Pancreas (tissue), 10 donors: ENCODE measurements around the gene MAP3K5. TPM values are rescaled to one million over a fixed set of nuclear protein-coding genes. Genes with fewer than 3 reads are reported as not detected.

Experiments
- ATAC-seq, 4 donors: fragments of 200-7000 bp; cut with Tn5 transposase; one replicate each; pipeline versions ENCODE4 v1.8.0 to v1.9.1; 2020; ENCODE audit warnings: mild to moderate bottlenecking in 4 of 4, moderate library complexity in 4 of 4
- DNase-seq, 6 donors: peaks; one replicate each; pipeline ENCODE4 v3.0.0-alpha.2; 2020
- FAIRE-seq: peaks from 2 replicates; lab custom pipeline; 2012; peaks lifted over from hg19 to GRCh38; lab: Jason Lieb, UNC
- H3K27ac ChIP-seq, 4 donors: fragments of 200-600 bp; sonication (generic); 1 replicate in 3 of 4; 2 replicates in 1 of 4; pipeline versions ENCODE4 v1.5.0 to v1.8.0; 2020
- H3K27me3 ChIP-seq, 4 donors: fragments of 200-600 bp; one replicate each; pipeline ENCODE4 v1.8.0; 2021
- H3K36me3 ChIP-seq, 3 donors: fragments of 200-600 bp; sonication (generic) in 1 of 3; one replicate each; pipeline versions ENCODE4 v1.5.0 to v1.8.0; 2020 to 2021
- H3K4me1 ChIP-seq, 3 donors: fragments of 200-600 bp; one replicate each; pipeline ENCODE4 v1.8.0; 2021
- H3K4me3 ChIP-seq, 4 donors: fragments of 200-600 bp; sonication (generic) in 2 of 4; one replicate each; pipeline versions ENCODE4 v1.5.0 to v1.8.0; 2020 to 2021
- H3K9me3 ChIP-seq, 4 donors: fragments of 200-600 bp; one replicate each; pipeline ENCODE4 v1.8.0; 2021
- WGBS, 2 donors: extraction: QIAGEN DNeasy Blood & Tissue Kit; methylation state at CpG; one replicate each; pipeline ENCODE4 v1.1.7; 2013; 5-methylcytosine and 5-hydroxymethylcytosine counted together
- intact Hi-C, 3 donors: fragments of 100-400 bp; cut with DNase I; formaldehyde crosslinking; loops; one replicate each; pipeline versions ENCODE4 v1.11.1 to v1.14.2; 2022
- polyA plus RNA-seq, 2 donors: library from polyadenylated mRNA; stranded (reverse); fragments of 200-250 nt; gene quantifications; one replicate each; pipeline ENCODE4 v1.2.3, GENCODE V29; 2013
- total RNA-seq, 6 donors: library from RNA; stranded (reverse); fragmentation: NEBNext Ultra II Directional in 4 of 6; extraction: Animal tissue kit (Norgen Biotek cat#: 25700) in 4 of 6; gene quantifications; one replicate each; pipeline versions ENCODE4 v1.2.1 to v1.2.4, GENCODE V29; 2021 to 2023
- TF ChIP-seq, protein P1 (sequence below), 4 donors: fragments of 200-600 bp; sonication (generic) in 3 of 4; IDR thresholded peaks; one replicate each; pipeline versions ENCODE4 v1.5.0 to v1.8.0; 2021; ENCODE audit warnings: antibody characterized with exemption in 4 of 4
- donor health status: healthy with polysubstance abuse.
- donor health status: DM: no; HTN: no; CAD: no; lungs with moderate emphysema.
- donor health status: DM: no; HTN: no; CAD: no.
- donor health status: control.
- donor health status: control.
- donor health status: Bipolar disorder and iron deficiency.
- donor health status: DM: yes; HTN: yes; CAD: no.
- donor health status: DM: no; HTN: no; CAD: no.
- donor health status: DM: no; HTN: no; CAD: no.
- donor health status: DM: yes; HTN: yes; CAD: no.

MAP3K5 gene
- total and polyA plus RNA-seq, 8 donors, result 6.7 to 28.6 (median 19.4) TPM

DNA sequence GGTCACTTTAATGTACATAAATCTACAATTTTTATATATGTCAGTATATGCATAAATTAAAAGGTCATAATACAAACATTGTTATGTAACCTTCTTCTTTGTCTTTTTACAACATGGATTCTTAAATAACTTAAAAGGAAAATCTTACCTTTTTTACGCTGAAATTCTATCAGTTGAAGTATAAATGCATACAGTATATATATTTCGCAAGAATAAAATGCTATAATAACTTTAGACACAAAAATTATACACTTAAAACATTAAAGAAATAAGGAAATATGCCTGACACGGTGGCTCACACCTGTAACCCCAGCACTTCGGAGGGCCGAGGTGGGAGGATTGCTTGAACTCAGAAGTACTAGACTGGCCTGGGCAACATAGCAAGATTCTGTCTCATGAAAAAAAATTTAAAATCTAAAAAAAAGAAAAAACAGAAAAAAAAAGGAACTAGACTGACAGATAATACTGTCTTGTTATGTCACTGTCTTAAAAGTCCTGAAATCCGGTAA, 132.2 kb downstream of the MAP3K5 start:
- H3K4me3 ChIP-seq, result no peak overlapping the region
- no peaks in the 10 kb centered on the region for H3K27me3 ChIP-seq
- H3K36me3 ChIP-seq, result no peaks in the 10 kb centered on the region
- H3K4me1 ChIP-seq, result peaks cover 3 to 19% (median 15%) of the 10 kb centered on the region in 3 donors
- WGBS, 2 donors, result 96% methylated on average over 6 of the region's 6 CpGs
- no peaks in the 10 kb centered on the region for H3K9me3 ChIP-seq
- no peak for DNase-seq
- FAIRE-seq, result no peak
- intact Hi-C loops, result no loop called here
- no peak overlapping the region for H3K27ac ChIP-seq
- TF ChIP-seq, protein P1, sequence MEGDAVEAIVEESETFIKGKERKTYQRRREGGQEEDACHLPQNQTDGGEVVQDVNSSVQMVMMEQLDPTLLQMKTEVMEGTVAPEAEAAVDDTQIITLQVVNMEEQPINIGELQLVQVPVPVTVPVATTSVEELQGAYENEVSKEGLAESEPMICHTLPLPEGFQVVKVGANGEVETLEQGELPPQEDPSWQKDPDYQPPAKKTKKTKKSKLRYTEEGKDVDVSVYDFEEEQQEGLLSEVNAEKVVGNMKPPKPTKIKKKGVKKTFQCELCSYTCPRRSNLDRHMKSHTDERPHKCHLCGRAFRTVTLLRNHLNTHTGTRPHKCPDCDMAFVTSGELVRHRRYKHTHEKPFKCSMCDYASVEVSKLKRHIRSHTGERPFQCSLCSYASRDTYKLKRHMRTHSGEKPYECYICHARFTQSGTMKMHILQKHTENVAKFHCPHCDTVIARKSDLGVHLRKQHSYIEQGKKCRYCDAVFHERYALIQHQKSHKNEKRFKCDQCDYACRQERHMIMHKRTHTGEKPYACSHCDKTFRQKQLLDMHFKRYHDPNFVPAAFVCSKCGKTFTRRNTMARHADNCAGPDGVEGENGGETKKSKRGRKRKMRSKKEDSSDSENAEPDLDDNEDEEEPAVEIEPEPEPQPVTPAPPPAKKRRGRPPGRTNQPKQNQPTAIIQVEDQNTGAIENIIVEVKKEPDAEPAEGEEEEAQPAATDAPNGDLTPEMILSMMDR (IDR thresholded peaks at IDR 0.05), result no peak
- ATAC-seq, result no peak

DNA sequence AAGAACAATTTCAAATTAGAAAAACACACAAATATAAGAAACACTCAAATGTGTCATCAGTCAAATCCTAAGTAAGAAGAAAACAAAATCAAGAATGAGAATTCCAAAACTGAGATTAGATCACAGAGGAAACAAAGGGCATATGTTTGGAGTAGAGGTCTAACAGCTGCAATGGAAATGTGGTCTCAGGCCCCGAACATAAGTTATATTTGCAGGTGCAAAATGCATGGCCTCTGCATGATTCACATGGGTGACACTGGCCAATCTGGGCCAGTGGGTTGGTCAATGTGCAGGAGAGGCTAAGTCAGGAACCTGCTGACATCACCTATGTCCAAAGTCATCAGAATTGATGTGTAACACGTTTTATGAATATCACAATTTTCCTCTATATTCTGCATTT, 133.6 kb downstream of the MAP3K5 start:
- no peak overlapping the region for H3K4me3 ChIP-seq
- intact Hi-C loops, result no loop called here
- peaks cover 12 to 30% (median 29%) of the 10 kb centered on the region in 3 donors for H3K4me1 ChIP-seq
- H3K27me3 ChIP-seq, result no peaks in the 10 kb centered on the region
- DNase-seq (no peak), FAIRE-seq (no peak), ATAC-seq (no peak)
- no peaks in the 10 kb centered on the region for H3K36me3 ChIP-seq
- no peak overlapping the region for H3K27ac ChIP-seq
- 78 to 89% methylated on average over 2 of the region's 2 CpGs for WGBS, 2 donors
- TF ChIP-seq, protein P1 (IDR thresholded peaks at IDR 0.05), result no peak
- no peaks in the 10 kb centered on the region for H3K9me3 ChIP-seq

DNA sequence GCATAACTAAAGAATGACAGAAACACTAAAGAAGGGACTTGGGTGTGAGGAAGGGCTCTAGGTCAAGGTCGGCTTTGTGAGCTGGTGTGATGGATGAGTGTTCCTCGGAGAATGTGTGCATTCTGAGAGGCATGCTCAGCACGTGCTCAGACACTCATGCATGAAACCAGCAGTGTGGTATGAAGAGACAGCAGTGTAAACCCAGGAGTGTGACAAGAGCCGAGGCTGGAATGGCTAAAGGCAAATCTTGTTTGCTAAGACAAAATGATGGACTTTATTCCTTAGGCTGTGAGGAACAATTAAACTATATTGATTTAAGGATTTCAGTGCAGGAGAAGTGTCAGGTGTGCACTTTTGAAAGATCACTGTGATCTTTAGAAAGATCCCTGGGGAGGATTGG, 134.6 kb downstream of the MAP3K5 start:
- no peak overlapping the region for H3K27ac ChIP-seq
- H3K9me3 ChIP-seq, result no peaks in the 10 kb centered on the region
- TF ChIP-seq, protein P1 (IDR thresholded peaks at IDR 0.05), result no peak
- FAIRE-seq (no peak), ATAC-seq (peak in 3 of 4 donors; percentile 20 to 27 (median 26)), DNase-seq (no peak)
- no peaks in the 10 kb centered on the region for H3K36me3 ChIP-seq
- intact Hi-C loops, result no loop called here
- H3K4me1 ChIP-seq, result peaks cover 12 to 32% (median 23%) of the 10 kb centered on the region in 3 donors
- H3K27me3 ChIP-seq, result no peaks in the 10 kb centered on the region
- WGBS, 2 donors, result 45 to 51% methylated on average over 4 of the region's 4 CpGs
- no peak overlapping the region for H3K4me3 ChIP-seq

DNA sequence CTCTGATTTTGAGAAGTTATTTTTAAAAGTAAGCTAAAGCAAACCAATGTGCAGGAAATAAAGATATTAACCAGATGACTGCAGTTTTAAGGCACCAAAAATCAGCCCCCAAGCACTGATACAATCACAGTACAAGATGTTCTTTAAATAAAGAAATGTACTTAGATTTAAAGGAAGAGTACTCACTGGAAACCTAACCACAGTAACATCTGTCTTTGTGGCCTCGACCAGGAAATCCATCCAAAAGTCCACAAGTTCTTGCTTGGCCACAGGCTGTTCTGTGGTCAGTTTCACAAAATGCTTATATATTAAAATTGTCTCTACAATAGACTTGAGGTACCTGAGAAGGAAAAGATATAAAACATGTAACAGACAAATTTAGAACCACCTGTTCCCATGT, 136.2 kb downstream of the MAP3K5 start:
- Histone ChIP-seq H3K4me3 (no peak overlapping the region), H3K9me3 (no peaks in the 10 kb centered on the region), H3K27ac (no peak overlapping the region), H3K4me1 (peaks cover 15 to 41% (median 19%) of the 10 kb centered on the region in 3 donors), H3K36me3 (no peaks in the 10 kb centered on the region), H3K27me3 (no peaks in the 10 kb centered on the region)
- ATAC-seq (no peak), DNase-seq (no peak), FAIRE-seq (no peak)
- WGBS, 2 donors, result 53 to 65% methylated on average over 1 of the region's 1 CpG
- TF ChIP-seq, protein P1 (IDR thresholded peaks at IDR 0.05), result no peak
- intact Hi-C loops, result no loop called here

DNA sequence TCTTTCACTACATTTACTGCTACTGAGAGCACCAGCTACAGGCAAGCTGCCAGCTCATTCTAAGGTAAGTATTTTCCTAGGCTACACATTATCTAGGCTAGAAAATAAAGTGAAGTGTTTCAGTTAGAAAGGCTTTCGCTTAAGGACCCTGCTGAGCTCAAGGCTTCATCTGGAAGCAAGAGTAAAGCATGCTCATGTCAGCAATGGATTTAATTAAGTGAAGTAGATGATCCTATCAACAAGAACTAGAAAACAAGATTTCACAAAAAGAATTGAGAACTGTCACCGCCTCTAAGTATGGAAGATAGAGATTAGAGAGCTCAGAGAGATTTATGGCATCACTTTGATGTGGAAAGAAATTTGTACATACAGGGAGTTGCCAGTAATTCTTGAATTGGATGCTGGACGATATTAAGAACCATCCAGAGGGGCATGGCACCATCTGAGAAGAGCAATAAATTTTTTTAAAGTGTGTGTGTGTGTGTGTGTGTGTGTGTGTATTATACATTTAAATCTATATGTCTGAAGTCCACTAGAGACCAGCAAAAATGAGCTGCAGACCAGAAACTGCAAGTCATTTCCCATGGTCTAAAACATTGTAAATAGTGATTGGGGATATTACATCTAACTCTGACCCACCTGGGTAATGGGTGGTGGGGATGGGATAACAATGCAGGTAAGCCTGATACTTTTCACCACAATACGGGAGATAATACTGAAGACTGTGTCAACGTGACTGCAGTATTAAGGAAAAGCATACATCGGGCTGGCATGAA, 136.8 kb downstream of the MAP3K5 start:
- Histone ChIP-seq H3K27ac (no peak overlapping the region), H3K4me3 (no peak overlapping the region), H3K36me3 (no peaks in the 10 kb centered on the region), H3K4me1 (peaks cover 15 to 41% (median 19%) of the 10 kb centered on the region in 3 donors), H3K27me3 (no peaks in the 10 kb centered on the region), H3K9me3 (no peaks in the 10 kb centered on the region)
- FAIRE-seq (no peak), ATAC-seq (peak in 2 of 4 donors; percentile 28 to 37), DNase-seq (no peak)
- TF ChIP-seq, protein P1 (IDR thresholded peaks at IDR 0.05), result no peak
- WGBS, 2 donors, result 53 to 60% methylated on average over 6 of the region's 6 CpGs
- intact Hi-C loops, result no loop called here
